DND-41 (cell line): ENCODE results near the gene THBS2.

ENCODE experiments used
- ATAC-seq: fragments of 200-7000 bp; cut with Tn5 transposase; 3 replicates; pipeline ENCODE4 v1.9.1; 2021; ENCODE audit warnings: low read depth; ENCODE audit not compliant: insufficient read depth
- DNase-seq: peaks from one replicate; pipeline ENCODE4 v3.0.0-alpha.2; 2020
- H2AFZ ChIP-seq: 2 replicates; pipeline ENCODE4 v1.6.0; 2012; ENCODE audit warnings: low read depth, low read length
- H3K27ac ChIP-seq: 2 replicates; pipeline ENCODE4 v1.5.1; 2012; ENCODE audit warnings: low read length, inconsistent platforms
- H3K27me3 ChIP-seq: fragments of 200-600 bp; sonication (generic); 2 replicates; pipeline ENCODE4 v1.6.0; 2012; ENCODE audit warnings: low read length, mild to moderate bottlenecking, inconsistent platforms; ENCODE audit not compliant: insufficient read depth, poor library complexity
- H3K36me3 ChIP-seq: 2 replicates; pipeline ENCODE4 v1.5.1; 2012; ENCODE audit warnings: low read length, inconsistent platforms; ENCODE audit not compliant: insufficient read depth
- H3K4me1 ChIP-seq: 2 replicates; pipeline ENCODE4 v1.5.1; 2012; ENCODE audit warnings: mild to moderate bottlenecking, low read length; ENCODE audit not compliant: insufficient read depth
- H3K4me2 ChIP-seq: 2 replicates; pipeline ENCODE4 v1.6.0; 2012; ENCODE audit warnings: mild to moderate bottlenecking, moderate library complexity, low read length, inconsistent platforms; ENCODE audit not compliant: insufficient read depth
- H3K4me3 ChIP-seq, 2 experiments: fragments of 200-600 bp in 1 of 2; shearing (Covaris generic) in 1 of 2; 2 replicates each; pipeline ENCODE4 v1.5.1; 2012 to 2016; ENCODE audit warnings: inconsistent platforms in 2 of 2, low read length in 2 of 2, mild to moderate bottlenecking in 2 of 2, low read depth in 1 of 2, moderate library complexity in 1 of 2
- H3K79me2 ChIP-seq: 2 replicates; pipeline ENCODE4 v1.6.0; 2012; ENCODE audit warnings: low read length, inconsistent platforms; ENCODE audit not compliant: insufficient read depth
- H3K9ac ChIP-seq: 2 replicates; pipeline ENCODE4 v1.6.0; 2012; ENCODE audit warnings: low read depth, mild to moderate bottlenecking, inconsistent platforms, low read length, moderate library complexity
- H3K9me3 ChIP-seq: 2 replicates; pipeline ENCODE4 v1.5.1; 2012; ENCODE audit warnings: low read length, moderate library complexity, mild to moderate bottlenecking, inconsistent platforms; ENCODE audit not compliant: insufficient read depth, severe bottlenecking
- H4K20me1 ChIP-seq: 2 replicates; pipeline ENCODE4 v1.6.0; 2012; ENCODE audit warnings: low read length; ENCODE audit not compliant: insufficient read depth
- CTCF ChIP-seq: IDR thresholded peaks from 2 replicates; pipeline ENCODE4 v1.5.1; 2012; ENCODE audit warnings: borderline replicate concordance, low read length, moderate library complexity, mild to moderate bottlenecking; ENCODE audit not compliant: poor library complexity, severe bottlenecking; ENCODE audit errors: extremely low read depth
- EZH2 ChIP-seq: IDR thresholded peaks from 3 replicates; pipeline ENCODE4 v1.6.1; 2012; ENCODE audit warnings: borderline replicate concordance, low read depth, mild to moderate bottlenecking, moderate library complexity, low read length, inconsistent platforms; ENCODE audit not compliant: severe bottlenecking

The THBS2 gene

GRCh38 chr6:169227116-169227515, 26.5 kb downstream of the THBS2 start:
- no peak for DNase-seq
- no peak overlapping the region for H3K9ac ChIP-seq
- no peaks in the 10 kb centered on the region for H3K36me3 ChIP-seq
- no peaks in the 10 kb centered on the region for H3K27me3 ChIP-seq
- TF ChIP-seq CTCF (no peak), EZH2 (no peak)
- peaks cover 2% of the 10 kb centered on the region for H3K9me3 ChIP-seq
- no peak overlapping the region for H2AFZ ChIP-seq
- no peaks in the 10 kb centered on the region for H3K79me2 ChIP-seq
- H3K27ac ChIP-seq: no peak overlapping the region
- H3K4me2 ChIP-seq: no peak overlapping the region
- H4K20me1 ChIP-seq: no peaks in the 10 kb centered on the region
- no peak overlapping the region for H3K4me3 ChIP-seq
- no peak for ATAC-seq
- H3K4me1 ChIP-seq: no peaks in the 10 kb centered on the region

GRCh38 chr6:169225887-169226286, 27.8 kb downstream of the THBS2 start:
- no peak for DNase-seq
- Histone ChIP-seq H3K4me2 (no peak overlapping the region), H3K9me3 (peaks cover 4% of the 10 kb centered on the region), H3K36me3 (no peaks in the 10 kb centered on the region), H3K9ac (no peak overlapping the region), H3K4me1 (no peaks in the 10 kb centered on the region), H3K27ac (no peak overlapping the region), H2AFZ (no peak overlapping the region), H3K79me2 (no peaks in the 10 kb centered on the region), H3K27me3 (no peaks in the 10 kb centered on the region), H3K4me3 (no peak overlapping the region), H4K20me1 (no peaks in the 10 kb centered on the region)
- no peak for ATAC-seq
- TF ChIP-seq CTCF (no peak), EZH2 (no peak)

GRCh38 chr6:169225131-169225576, 28.5 kb downstream of the THBS2 start:
- no peak for TF ChIP-seq CTCF
- no peak for TF ChIP-seq EZH2
- H2AFZ ChIP-seq: no peak overlapping the region

GRCh38 chr6:169224716-169225115, 28.9 kb downstream of the THBS2 start:
- H3K27ac ChIP-seq: no peak overlapping the region
- DNase-seq (no peak), ATAC-seq (no peak)
- H3K79me2 ChIP-seq: no peaks in the 10 kb centered on the region
- H3K4me2 ChIP-seq: no peak overlapping the region
- H3K4me3 ChIP-seq: no peak overlapping the region
- no peaks in the 10 kb centered on the region for H3K27me3 ChIP-seq
- peaks cover 4% of the 10 kb centered on the region for H3K9me3 ChIP-seq
- H3K36me3 ChIP-seq: no peaks in the 10 kb centered on the region
- no peaks in the 10 kb centered on the region for H4K20me1 ChIP-seq
- H3K4me1 ChIP-seq: no peaks in the 10 kb centered on the region
- no peak overlapping the region for H3K9ac ChIP-seq
- no peak overlapping the region for H2AFZ ChIP-seq
- TF ChIP-seq EZH2: no peak
- TF ChIP-seq CTCF: no peak

More at GRCh38 chr6:169225131-169225576, 28.5 kb downstream of the THBS2 start:
- no peak overlapping the region for H3K9ac ChIP-seq
- H3K4me1 ChIP-seq: no peaks in the 10 kb centered on the region
- peaks cover 4% of the 10 kb centered on the region for H3K9me3 ChIP-seq
- DNase-seq: no peak
- no peak overlapping the region for H3K4me3 ChIP-seq
- H3K27me3 ChIP-seq: no peaks in the 10 kb centered on the region
- no peaks in the 10 kb centered on the region for H3K36me3 ChIP-seq
- H3K79me2 ChIP-seq: no peaks in the 10 kb centered on the region
- no peaks in the 10 kb centered on the region for H4K20me1 ChIP-seq
- H3K4me2 ChIP-seq: no peak overlapping the region
- no peak for ATAC-seq
- no peak overlapping the region for H3K27ac ChIP-seq
